NCI-H146 treated with DMSO at 0.1 percent for 48 hours (cell line): ENCODE measurements around the gene NANOS2.
A peak's percentile ranks its signal among the peaks of the same experiment; 100 is the strongest.
"Not testable (repeated sequence)": the region's sequence is repeated elsewhere in the genome, so short reads cannot be mapped to it uniquely, and the experiment has no call there.

Experiments
- DNase-seq: peaks from one replicate; lab custom pipeline; 2025; ENCODE audit not compliant: unreplicated experiment; lab: John Stamatoyannopoulos, UW

The NANOS2 gene

GRCh38 chr19:45876411-45877197 is 38.0 kb downstream of the NANOS2 start:
- DNase-seq, result no peak

- DNase-seq, result no peak
Measured at GRCh38 chr19:45876161-45876410, 38.5 kb downstream of the NANOS2 start.

GRCh38 chr19:45874620-45874966 is 40.0 kb downstream of the NANOS2 start:
- DNase-seq, result no peak

GRCh38 chr19:45873219-45873772 is 41.3 kb downstream of the NANOS2 start:
- DNase-seq, result no peak

GRCh38 chr19:45872095-45872919 is 42.3 kb downstream of the NANOS2 start:
- no peak for DNase-seq

- no peak for DNase-seq
Measured at GRCh38 chr19:45870798-45871197, 43.8 kb downstream of the NANOS2 start.

GRCh38 chr19:45867241-45867640 is 47.3 kb downstream of the NANOS2 start:
- DNase-seq, result not testable (repeated sequence)

- DNase-seq, result no peak
Measured at GRCh38 chr19:45866400-45867176, 48.0 kb downstream of the NANOS2 start.

GRCh38 chr19:45865269-45865948 is 49.2 kb downstream of the NANOS2 start:
- no peak for DNase-seq

- DNase-seq, result no peak
Measured at GRCh38 chr19:45864629-45865082, 49.9 kb downstream of the NANOS2 start.

GRCh38 chr19:45863840-45864628 is 50.5 kb downstream of the NANOS2 start, which contains the start of gene FOXA3:
FOXA3 (plus strand) TSS chr19:45864326; CDS start chr19:45864457, 131 bp downstream.
- DNase-seq, result peak; percentile 22

GRCh38 chr19:45863335-45863839 is 51.2 kb downstream of the NANOS2 start:
- no peak for DNase-seq
